Karpas-422 (cell line): Measurements from ENCODE around the gene MAGI1. TPM values are rescaled to one million over a fixed set of nuclear protein-coding genes. Genes with fewer than 3 reads are reported as not detected.

ENCODE experiments used
- DNase-seq: peaks from one replicate; pipeline ENCODE4 v3.0.0-alpha.2; 2015
- H2AFZ ChIP-seq: fragments of 200-600 bp; sonication (generic); 2 replicates; pipeline ENCODE4 v1.6.1; 2014; ENCODE audit warnings: antibody characterized with exemption, low read length, mixed read lengths
- H3K27ac ChIP-seq: fragments of 200-600 bp; sonication (generic); 2 replicates; pipeline ENCODE4 v1.5.1; 2014; ENCODE audit warnings: mild to moderate bottlenecking, low read length, moderate library complexity
- H3K27me3 ChIP-seq: fragments of 200-600 bp; sonication (generic); 2 replicates; pipeline ENCODE4 v1.6.1; 2014; ENCODE audit warnings: low read length, mixed read lengths
- H3K36me3 ChIP-seq: fragments of 200-600 bp; sonication (generic); 2 replicates; pipeline ENCODE4 v1.6.1; 2014; ENCODE audit warnings: low read length, mixed read lengths; ENCODE audit not compliant: insufficient read depth
- H3K4me1 ChIP-seq: fragments of 200-600 bp; sonication (generic); 2 replicates; pipeline ENCODE4 v1.6.1; 2014; ENCODE audit warnings: mild to moderate bottlenecking, low read length, mixed read lengths
- H3K4me2 ChIP-seq: fragments of 200-600 bp; sonication (generic); 2 replicates; pipeline ENCODE4 v1.6.1; 2014; ENCODE audit warnings: low read length, low read depth, mild to moderate bottlenecking; ENCODE audit not compliant: poor library complexity, severe bottlenecking
- H3K4me3 ChIP-seq: fragments of 200-600 bp; sonication (generic); 2 replicates; pipeline ENCODE4 v1.5.1; 2014; ENCODE audit warnings: mild to moderate bottlenecking, antibody characterized with exemption, low read length, mixed read lengths
- H3K79me2 ChIP-seq: fragments of 200-600 bp; sonication (generic); 2 replicates; pipeline ENCODE4 v1.6.1; 2014; ENCODE audit warnings: mild to moderate bottlenecking, low read length, mixed read lengths
- H3K9ac ChIP-seq: fragments of 200-600 bp; sonication (generic); 2 replicates; pipeline ENCODE4 v1.6.0; 2014; ENCODE audit warnings: low read length
- H3K9me2 ChIP-seq: fragments of 200-600 bp; sonication (generic), shearing (Covaris generic); replicated peaks from 2 replicates; pipeline ENCODE4 v1.6.0; 2014; ENCODE audit warnings: mild to moderate bottlenecking, low read length, moderate library complexity; ENCODE audit not compliant: insufficient read depth
- H3K9me3 ChIP-seq: fragments of 300-700, 200-600 bp; sonication (generic); 2 replicates; pipeline ENCODE4 v1.6.1; 2014; ENCODE audit warnings: low read length, mixed read lengths
- H4K20me1 ChIP-seq: fragments of 200-600 bp; sonication (generic); 2 replicates; pipeline ENCODE4 v1.6.1; 2014; ENCODE audit warnings: mild to moderate bottlenecking, antibody characterized with exemption, low read length, low read depth; ENCODE audit not compliant: insufficient read depth
- total RNA-seq: library from RNA; depleted of rRNA; stranded (reverse); fragments of >200 nt; shearing (Covaris generic); gene quantifications from 2 replicates; pipeline ENCODE4 v1.2.3, GENCODE V29; 2014; ENCODE audit warnings: low replicate concordance

The MAGI1 gene
- total RNA-seq, 1 experiment from 2014 or later, result 0.71 TPM

DNA sequence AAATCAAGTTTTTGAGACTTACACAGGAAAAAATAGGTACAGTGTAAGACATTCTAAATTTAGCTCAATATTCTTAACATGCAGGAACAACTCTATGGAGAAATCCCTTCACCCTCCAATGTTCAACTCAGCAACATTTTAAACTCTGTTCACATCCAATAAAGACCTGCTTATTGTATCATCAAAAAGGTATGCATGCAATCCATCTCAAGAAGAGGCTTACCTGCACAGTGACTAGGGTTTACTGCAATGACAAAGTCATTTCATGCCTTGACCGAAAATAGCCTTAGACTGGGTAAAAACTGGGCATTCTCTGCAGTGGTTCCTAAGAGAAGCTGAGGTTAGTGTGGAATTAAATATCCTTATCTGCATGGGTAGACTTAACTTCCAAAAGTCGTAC, 80.5 kb downstream of the MAGI1 start:
- no peak for DNase-seq
- Histone ChIP-seq H3K4me3 (no peak overlapping the region), H3K36me3 (no peaks in the 10 kb centered on the region), H3K9me3 (no peaks in the 10 kb centered on the region), H3K79me2 (no peaks in the 10 kb centered on the region), H4K20me1 (no peaks in the 10 kb centered on the region), H3K9me2 (no peaks in the 10 kb centered on the region), H3K9ac (no peak overlapping the region), H3K27me3 (no peaks in the 10 kb centered on the region), H3K4me2 (no peak overlapping the region), H3K27ac (no peak overlapping the region), H3K4me1 (no peaks in the 10 kb centered on the region), H2AFZ (no peak overlapping the region)

DNA sequence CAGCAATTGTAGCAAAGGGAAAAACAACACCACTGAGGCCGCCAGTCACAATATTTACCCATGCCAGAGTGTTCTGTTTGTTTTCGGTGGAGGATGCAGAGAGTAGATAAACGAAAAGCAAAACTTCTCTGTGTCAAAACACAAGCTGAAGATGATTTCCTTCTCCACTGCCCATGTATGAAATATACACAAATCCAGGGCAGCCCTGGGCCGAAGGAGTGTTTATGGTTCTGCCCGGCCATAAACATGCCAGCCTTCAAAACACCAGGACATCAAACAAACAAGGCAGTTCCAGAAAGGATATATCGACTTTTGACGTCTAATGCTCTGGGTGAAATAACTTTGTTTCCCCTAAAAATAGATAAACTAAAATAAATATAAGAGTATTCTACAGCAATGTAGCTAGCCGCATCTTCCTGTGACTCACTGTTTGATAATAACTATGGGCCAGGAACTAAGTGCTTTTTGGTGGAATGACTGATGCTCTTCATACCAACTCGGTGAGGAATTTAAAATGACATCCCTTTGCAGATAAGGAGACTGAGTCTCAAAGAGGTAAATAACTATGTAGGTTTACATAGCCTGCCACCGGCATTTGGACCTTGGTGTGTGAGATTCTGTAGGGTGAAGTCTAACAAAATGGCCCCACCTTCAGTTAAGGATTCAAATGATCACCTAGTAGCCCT, 82.8 kb downstream of the MAGI1 start:
- Histone ChIP-seq H3K4me1 (no peaks in the 10 kb centered on the region), H3K79me2 (no peaks in the 10 kb centered on the region), H3K9me2 (no peaks in the 10 kb centered on the region), H3K9me3 (no peaks in the 10 kb centered on the region), H3K36me3 (no peaks in the 10 kb centered on the region), H2AFZ (no peak overlapping the region), H3K4me3 (no peak overlapping the region), H3K27ac (no peak overlapping the region), H3K27me3 (no peaks in the 10 kb centered on the region), H3K9ac (no peak overlapping the region), H4K20me1 (no peaks in the 10 kb centered on the region), H3K4me2 (no peak overlapping the region)
- no peak for DNase-seq

DNA sequence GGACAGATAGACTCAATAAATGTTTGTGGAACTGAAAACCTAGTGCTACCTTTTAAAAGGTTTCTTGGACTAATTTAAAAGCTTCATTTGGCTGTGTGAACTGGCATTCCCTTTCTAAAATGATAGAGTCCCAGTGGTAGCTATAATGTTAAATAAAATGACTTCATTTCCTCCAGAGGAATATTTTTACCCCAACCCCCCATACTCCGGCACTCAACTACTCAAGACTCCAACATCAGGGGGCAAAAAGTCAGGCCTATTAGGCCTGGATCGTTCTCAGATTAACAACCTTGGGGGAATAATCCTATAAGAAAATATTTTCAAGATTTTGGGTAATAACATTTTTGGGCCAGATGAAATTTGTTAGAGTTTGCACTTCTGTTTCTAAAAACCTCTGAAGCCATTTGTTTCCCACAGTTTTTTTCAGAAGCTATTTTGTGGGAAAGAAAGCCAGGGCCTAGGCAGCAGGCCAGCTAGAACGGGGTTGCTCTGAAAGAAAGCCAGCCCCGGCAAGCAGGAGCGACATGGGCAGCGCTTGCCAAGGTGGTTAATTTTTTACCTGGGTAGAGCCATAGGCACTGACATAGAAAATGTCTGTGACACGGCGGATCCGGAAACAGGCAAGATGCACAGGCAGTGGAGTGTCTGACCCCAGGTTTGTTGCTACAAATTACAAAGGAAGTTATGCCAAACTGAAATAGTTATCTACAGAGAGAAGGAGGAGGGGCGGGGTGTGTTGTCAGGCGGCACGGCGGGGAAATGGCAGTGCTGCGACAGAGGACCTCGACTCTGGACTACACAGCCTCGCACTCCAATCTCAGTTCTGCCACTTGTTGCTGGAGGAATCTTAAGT, 84.6 kb downstream of the MAGI1 start:
- Histone ChIP-seq H3K4me2 (no peak overlapping the region), H3K27me3 (no peaks in the 10 kb centered on the region), H3K79me2 (no peaks in the 10 kb centered on the region), H3K9me2 (no peaks in the 10 kb centered on the region), H2AFZ (no peak overlapping the region), H3K36me3 (no peaks in the 10 kb centered on the region), H3K27ac (no peak overlapping the region), H3K4me1 (no peaks in the 10 kb centered on the region), H3K4me3 (no peak overlapping the region), H3K9ac (no peak overlapping the region), H3K9me3 (no peaks in the 10 kb centered on the region), H4K20me1 (no peaks in the 10 kb centered on the region)
- DNase-seq, result no peak

DNA sequence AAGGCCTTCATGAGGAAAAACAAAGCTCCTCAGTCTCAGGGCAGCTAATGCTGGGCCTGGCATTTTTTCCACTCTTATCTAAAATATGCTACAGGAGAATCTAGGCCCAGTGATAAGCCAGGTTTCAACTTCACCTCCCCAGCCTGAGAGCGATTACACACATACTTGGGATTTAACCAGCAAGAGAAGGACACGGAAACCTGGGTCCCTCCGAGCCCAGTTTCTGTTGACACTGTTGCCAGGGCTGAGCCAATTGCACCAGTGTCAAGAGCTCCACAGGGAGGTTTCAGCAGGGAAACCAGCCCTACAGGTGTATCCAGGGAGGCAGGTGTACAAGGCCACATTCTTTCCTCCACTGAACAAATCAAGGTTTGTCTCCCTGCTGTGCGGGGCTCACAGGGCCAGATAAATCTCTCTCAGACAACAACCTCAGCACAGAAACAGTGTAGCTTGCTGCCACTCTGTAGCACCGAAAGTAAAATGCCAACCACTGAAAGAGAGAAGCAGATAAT, 85.4 kb downstream of the MAGI1 start:
- H3K4me3 ChIP-seq, result no peak overlapping the region
- no peak overlapping the region for H3K4me2 ChIP-seq
- no peaks in the 10 kb centered on the region for H3K4me1 ChIP-seq
- H2AFZ ChIP-seq, result no peak overlapping the region
- no peaks in the 10 kb centered on the region for H3K9me2 ChIP-seq
- DNase-seq, result no peak
- no peaks in the 10 kb centered on the region for H4K20me1 ChIP-seq
- no peak overlapping the region for H3K27ac ChIP-seq
- H3K9me3 ChIP-seq, result no peaks in the 10 kb centered on the region
- no peaks in the 10 kb centered on the region for H3K27me3 ChIP-seq
- H3K36me3 ChIP-seq, result no peaks in the 10 kb centered on the region
- H3K9ac ChIP-seq, result no peak overlapping the region
- no peaks in the 10 kb centered on the region for H3K79me2 ChIP-seq

DNA sequence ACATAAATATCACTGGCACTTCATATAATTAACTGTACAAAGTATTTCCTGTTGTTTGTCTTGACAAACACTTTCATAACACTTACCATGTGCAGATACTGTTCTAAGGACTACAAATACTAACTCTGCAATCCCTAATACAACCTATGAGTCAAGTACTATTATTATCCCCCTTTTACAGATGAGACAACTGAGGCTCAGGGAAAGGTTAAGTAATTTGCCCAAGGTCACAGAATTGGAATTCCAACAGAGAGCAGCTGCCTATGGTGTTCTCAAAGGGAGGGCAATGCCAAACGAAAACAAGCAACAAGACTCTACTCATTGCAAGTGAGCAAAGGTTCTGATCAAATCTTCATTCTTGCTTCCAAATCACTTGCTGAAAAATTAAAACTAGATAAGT, 85.9 kb downstream of the MAGI1 start:
- H3K79me2 ChIP-seq, result no peaks in the 10 kb centered on the region
- H3K4me2 ChIP-seq, result no peak overlapping the region
- H3K9ac ChIP-seq, result no peak overlapping the region

DNA sequence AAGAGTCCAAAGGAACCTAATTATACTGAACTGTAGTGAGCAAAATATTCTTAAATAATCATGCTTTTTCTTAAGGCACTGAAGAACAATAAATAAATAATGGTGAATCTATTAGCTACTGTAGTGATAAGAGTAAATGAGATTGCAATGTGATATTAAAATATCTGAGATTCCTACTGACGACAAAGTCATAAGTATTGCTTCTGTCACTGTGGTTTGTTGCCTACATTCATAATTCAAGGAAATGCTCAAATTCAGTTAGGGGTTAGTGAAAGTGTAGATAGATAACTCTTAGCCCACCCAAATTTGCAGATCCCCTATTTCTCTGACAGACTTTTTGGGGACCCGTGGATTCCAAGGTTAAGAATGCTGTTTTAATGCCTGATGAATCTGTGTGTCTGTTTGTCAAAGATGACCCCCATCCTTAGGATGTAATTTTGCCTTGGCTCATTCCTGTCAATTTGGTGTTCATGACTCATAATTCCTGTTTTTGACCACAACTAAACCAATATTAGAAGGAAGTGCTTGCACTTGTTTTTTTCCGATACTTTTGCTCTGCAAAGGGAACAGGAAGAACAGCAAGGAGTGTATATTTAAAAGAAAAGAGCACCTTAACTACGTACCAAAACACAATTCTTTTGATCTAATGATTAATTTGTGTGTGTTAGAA, 86.7 kb downstream of the MAGI1 start:
- Histone ChIP-seq H3K36me3 (no peaks in the 10 kb centered on the region), H3K9me3 (no peaks in the 10 kb centered on the region), H4K20me1 (no peaks in the 10 kb centered on the region), H3K4me1 (no peaks in the 10 kb centered on the region), H3K4me2 (no peak overlapping the region), H3K27me3 (no peaks in the 10 kb centered on the region), H3K4me3 (no peak overlapping the region), H3K9ac (no peak overlapping the region), H3K27ac (no peak overlapping the region), H3K79me2 (no peaks in the 10 kb centered on the region), H3K9me2 (no peaks in the 10 kb centered on the region), H2AFZ (no peak overlapping the region)
- no peak for DNase-seq

More for the DNA sequence above, 85.9 kb downstream of the MAGI1 start:
- Histone ChIP-seq H3K27ac (no peak overlapping the region), H3K9me3 (no peaks in the 10 kb centered on the region), H3K9me2 (no peaks in the 10 kb centered on the region), H2AFZ (no peak overlapping the region), H4K20me1 (no peaks in the 10 kb centered on the region), H3K36me3 (no peaks in the 10 kb centered on the region), H3K4me1 (no peaks in the 10 kb centered on the region), H3K4me3 (no peak overlapping the region), H3K27me3 (no peaks in the 10 kb centered on the region)
- DNase-seq, result no peak

DNA sequence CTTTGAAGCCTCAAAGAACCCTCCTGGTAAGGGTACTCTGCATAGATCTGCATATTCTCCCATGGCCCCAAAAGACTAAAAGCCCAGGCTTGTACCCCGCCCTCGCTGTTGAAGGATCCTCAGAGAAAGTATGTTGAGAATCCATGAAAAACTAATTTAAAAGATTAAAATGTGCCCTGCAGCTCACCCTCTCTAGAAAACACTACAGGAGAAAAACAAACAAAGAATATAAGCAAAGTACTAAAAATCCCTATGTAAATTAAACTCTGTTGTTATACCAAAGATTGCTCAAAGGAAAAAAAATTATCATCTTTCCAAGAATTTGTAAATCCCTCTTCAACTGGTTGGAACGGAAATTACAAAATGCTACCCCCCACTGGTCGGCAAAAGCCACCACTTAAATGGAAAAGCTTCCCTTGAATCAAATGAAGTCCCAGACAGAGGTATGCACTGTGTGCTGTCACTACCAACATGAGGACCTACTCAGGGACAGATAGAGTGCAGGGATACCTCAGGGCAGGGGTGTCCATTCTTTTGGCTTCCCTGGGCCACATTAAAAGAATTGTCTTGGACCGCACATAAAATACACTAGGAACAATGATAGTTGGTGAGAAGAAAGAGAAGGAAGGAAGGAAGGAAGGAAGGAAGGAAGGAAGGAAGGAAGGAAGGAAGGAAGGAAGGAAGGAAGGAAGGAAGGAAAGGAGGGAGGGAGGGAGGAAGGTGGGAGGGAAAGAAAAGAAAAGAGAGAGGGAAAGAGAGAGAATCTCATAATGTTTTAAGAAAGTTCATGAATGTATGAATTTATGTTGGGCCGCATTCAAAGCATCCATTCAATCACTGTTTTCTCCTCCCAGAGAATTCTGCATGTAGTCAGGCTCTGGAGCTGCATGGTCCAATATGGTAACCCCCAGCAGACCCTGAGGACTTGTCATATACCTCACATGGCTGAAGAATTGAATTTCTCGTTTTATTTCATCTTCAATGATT, 88.1 kb downstream of the MAGI1 start:
- DNase-seq, result no peak
- H3K36me3 ChIP-seq, result no peaks in the 10 kb centered on the region
- no peaks in the 10 kb centered on the region for H3K9me3 ChIP-seq
- no peaks in the 10 kb centered on the region for H3K79me2 ChIP-seq
- no peak overlapping the region for H2AFZ ChIP-seq
- H3K9ac ChIP-seq, result no peak overlapping the region
- H3K4me2 ChIP-seq, result no peak overlapping the region
- H3K27ac ChIP-seq, result no peak overlapping the region
- no peaks in the 10 kb centered on the region for H3K9me2 ChIP-seq
- no peak overlapping the region for H3K4me3 ChIP-seq
- H3K27me3 ChIP-seq, result no peaks in the 10 kb centered on the region
- no peaks in the 10 kb centered on the region for H4K20me1 ChIP-seq
- H3K4me1 ChIP-seq, result no peaks in the 10 kb centered on the region
